ENCODE measurements around the gene AAK1.

DNA sequence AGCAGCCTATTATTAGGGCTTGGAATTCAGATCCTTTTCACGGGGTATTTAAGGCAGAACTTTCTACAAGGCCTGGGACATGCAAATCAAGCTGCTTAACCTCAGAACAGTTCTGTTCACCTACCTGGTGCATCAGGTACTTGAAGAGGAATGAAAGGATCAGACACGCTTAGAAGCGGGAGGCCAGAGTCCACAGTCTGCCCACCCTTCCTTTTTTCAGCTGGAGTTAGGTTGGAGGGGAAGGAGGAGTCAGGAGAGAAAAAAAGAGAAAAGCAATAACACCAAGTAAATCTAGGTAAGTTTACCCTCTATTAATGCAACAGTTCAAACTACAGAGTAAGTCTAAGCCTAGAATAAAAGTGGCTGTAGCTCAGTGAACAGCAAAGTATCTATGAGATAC, 147.7 kb downstream of the AAK1 start:
- TF ChIP-seq, protein P1, sequence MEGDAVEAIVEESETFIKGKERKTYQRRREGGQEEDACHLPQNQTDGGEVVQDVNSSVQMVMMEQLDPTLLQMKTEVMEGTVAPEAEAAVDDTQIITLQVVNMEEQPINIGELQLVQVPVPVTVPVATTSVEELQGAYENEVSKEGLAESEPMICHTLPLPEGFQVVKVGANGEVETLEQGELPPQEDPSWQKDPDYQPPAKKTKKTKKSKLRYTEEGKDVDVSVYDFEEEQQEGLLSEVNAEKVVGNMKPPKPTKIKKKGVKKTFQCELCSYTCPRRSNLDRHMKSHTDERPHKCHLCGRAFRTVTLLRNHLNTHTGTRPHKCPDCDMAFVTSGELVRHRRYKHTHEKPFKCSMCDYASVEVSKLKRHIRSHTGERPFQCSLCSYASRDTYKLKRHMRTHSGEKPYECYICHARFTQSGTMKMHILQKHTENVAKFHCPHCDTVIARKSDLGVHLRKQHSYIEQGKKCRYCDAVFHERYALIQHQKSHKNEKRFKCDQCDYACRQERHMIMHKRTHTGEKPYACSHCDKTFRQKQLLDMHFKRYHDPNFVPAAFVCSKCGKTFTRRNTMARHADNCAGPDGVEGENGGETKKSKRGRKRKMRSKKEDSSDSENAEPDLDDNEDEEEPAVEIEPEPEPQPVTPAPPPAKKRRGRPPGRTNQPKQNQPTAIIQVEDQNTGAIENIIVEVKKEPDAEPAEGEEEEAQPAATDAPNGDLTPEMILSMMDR (conservative IDR thresholded peaks at IDR 0.05 in 1 of 2, IDR thresholded peaks at IDR 0.05 in 1 of 2; ENCODE audit: low read depth in 1 of 2, low read length in 2 of 2) = no peak
- TF ChIP-seq EZH2 (IDR thresholded peaks at IDR 0.05; ENCODE audit: low read length, missing control alignments) = no peak

Measured in fibroblast of lung (primary cell).